DND-41 (cell line): Measurements from ENCODE around the gene MRPL27.

Source experiments
- EZH2 ChIP-seq: IDR thresholded peaks from 3 replicates; pipeline ENCODE4 v1.6.1; 2012; ENCODE audit warnings: borderline replicate concordance, low read depth, mild to moderate bottlenecking, moderate library complexity, low read length, inconsistent platforms; ENCODE audit not compliant: severe bottlenecking
- TF ChIP-seq, protein P1 (sequence below): IDR thresholded peaks from 2 replicates; pipeline ENCODE4 v1.5.1; 2012; ENCODE audit warnings: borderline replicate concordance, low read length, moderate library complexity, mild to moderate bottlenecking; ENCODE audit not compliant: poor library complexity, severe bottlenecking; ENCODE audit errors: extremely low read depth

DNA sequence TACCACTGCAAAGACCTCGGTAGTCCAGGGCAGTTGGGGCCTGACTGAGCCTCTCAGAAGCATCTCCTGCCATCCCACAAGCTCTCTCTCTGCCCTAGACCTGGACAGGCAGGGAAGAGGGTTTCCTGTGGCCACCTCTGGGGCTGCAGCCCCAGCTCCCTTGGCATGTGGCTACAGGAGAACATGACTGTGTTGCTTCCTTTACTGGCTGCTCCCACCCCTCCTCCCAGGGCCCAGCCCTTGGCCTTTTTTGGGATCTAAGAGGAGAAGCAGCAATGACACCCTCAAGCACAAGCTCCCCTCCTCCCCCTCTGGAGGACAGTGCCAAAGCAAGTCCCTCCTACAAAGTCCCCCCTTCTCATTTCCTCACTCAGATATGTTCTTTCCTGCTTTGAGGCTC, 5.6 kb downstream of the MRPL27 start:
- TF ChIP-seq EZH2: no peak
- TF ChIP-seq, protein P1, sequence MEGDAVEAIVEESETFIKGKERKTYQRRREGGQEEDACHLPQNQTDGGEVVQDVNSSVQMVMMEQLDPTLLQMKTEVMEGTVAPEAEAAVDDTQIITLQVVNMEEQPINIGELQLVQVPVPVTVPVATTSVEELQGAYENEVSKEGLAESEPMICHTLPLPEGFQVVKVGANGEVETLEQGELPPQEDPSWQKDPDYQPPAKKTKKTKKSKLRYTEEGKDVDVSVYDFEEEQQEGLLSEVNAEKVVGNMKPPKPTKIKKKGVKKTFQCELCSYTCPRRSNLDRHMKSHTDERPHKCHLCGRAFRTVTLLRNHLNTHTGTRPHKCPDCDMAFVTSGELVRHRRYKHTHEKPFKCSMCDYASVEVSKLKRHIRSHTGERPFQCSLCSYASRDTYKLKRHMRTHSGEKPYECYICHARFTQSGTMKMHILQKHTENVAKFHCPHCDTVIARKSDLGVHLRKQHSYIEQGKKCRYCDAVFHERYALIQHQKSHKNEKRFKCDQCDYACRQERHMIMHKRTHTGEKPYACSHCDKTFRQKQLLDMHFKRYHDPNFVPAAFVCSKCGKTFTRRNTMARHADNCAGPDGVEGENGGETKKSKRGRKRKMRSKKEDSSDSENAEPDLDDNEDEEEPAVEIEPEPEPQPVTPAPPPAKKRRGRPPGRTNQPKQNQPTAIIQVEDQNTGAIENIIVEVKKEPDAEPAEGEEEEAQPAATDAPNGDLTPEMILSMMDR: no peak
